OCI-LY3 (cell line): ENCODE results near the gene CHRDL2.

Experiments used
- CTCF ChIP-seq: fragments of 200-600, 300-600 bp; sonication (generic); IDR thresholded peaks from 2 replicates; pipeline ENCODE4 v1.5.1; 2014; ENCODE audit warnings: antibody characterized with exemption, low read length, low read depth
- EZH2phosphoT487 ChIP-seq: fragments of 200-600 bp; shearing (Covaris generic); IDR thresholded peaks from 2 replicates; pipeline ENCODE4 v1.6.1; 2018; ENCODE audit warnings: antibody characterized with exemption, mixed run types, low read depth

GRCh38 chr11:74730571-74731260 lies 510 bp downstream of the CHRDL2 start:
- TF ChIP-seq CTCF (no peak), EZH2phosphoT487 (no peak)
